Measurements from ENCODE around the gene SMCO2.

The SMCO2 gene

GRCh38 chr12:27456618-27457017 lies 10.1 kb downstream of the SMCO2 start:
- DNase-seq = no peak

- DNase-seq = no peak
Observed at GRCh38 chr12:27460471-27460978, 14.0 kb downstream of the SMCO2 start.

- DNase-seq = no peak
Observed at GRCh38 chr12:27462151-27462694, 15.7 kb downstream of the SMCO2 start.

GRCh38 chr12:27462851-27463250 lies 16.3 kb downstream of the SMCO2 start:
- no peak for DNase-seq

- DNase-seq = no peak
Observed at GRCh38 chr12:27463511-27464219, 17.1 kb downstream of the SMCO2 start.

DNA sequence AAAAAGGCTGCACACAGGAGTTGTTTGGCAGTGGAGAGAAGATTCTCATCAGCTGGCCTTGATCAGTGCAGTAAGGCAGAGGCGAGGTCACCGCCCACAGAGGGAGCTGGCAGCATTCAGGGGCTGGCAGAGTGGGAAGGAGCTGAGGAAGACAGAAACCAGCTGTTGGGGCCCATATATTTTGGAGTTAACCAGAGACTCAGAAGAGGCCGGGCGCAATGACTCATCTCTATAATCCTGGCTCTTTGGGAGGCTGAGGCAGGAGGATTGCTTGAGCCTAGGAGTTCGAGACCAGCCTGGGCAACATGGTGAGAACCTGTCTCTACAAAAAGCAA lies 17.7 kb downstream of the SMCO2 start:
- DNase-seq = no peak

GRCh38 chr12:27467641-27468040 lies 21.1 kb downstream of the SMCO2 start:
- DNase-seq = no peak

DNA sequence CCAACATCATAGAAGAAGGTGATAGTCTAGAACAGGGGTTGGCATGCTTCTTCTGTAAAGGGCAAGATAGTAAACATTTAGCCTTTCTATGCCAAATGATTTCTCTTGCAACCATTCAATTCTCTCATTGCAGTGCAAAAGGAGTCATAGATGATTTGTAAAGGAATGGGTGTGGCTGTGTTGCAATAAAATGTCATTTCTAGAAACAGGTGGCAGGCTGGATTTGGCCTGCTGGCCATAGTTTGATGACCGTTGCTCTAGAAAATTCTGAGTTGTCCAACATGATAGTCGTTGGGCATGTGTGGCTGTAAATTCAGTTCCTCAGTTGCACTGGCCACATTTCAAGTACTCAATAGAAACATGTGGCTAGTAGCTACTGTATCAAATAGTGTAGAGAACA lies 21.7 kb downstream of the SMCO2 start:
- DNase-seq = no peak

GRCh38 chr12:27469176-27469736 lies 22.7 kb downstream of the SMCO2 start:
- DNase-seq = no peak

GRCh38 chr12:27472604-27473003 lies 26.1 kb downstream of the SMCO2 start:
- no peak for DNase-seq

DNA sequence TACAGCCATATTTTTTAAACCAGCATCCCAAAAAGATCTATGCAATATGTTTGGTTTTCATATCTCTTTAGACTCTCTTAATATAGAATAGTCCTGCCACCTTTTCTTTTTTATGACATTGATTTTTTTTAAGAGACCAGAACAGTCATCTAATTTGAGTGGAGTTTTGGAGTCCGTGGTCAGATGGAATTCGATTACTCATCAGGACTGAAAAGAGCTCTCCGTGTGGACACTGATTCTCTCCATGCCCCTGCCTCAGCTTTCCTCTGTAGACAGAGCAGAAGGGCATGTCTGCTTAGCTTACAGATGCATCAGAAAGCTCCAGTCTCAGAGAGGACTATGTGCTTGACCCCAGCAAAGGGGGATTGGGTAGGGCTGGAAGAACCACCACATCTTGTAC lies 27.8 kb downstream of the SMCO2 start:
- no peak for DNase-seq

DNA sequence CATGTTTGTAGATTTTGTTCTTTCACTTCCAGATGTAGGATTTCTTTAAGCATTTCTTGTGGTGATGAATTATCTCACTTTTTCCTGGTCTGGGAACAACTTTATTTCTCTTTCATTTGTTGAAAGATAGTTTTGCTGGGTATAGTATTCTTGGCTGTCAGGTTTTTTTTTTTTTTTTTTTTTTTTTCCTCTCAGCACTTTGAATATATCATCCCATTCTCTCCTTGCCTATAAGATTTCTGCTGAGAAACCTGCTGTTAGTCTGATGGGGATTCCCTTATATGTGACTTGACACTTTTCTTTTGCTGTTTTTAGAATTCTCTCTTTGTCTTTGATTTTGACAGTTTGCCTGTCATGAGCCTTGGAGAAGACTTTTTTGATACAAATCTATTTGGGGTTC lies 30.5 kb downstream of the SMCO2 start:
- DNase-seq = no peak

DNA sequence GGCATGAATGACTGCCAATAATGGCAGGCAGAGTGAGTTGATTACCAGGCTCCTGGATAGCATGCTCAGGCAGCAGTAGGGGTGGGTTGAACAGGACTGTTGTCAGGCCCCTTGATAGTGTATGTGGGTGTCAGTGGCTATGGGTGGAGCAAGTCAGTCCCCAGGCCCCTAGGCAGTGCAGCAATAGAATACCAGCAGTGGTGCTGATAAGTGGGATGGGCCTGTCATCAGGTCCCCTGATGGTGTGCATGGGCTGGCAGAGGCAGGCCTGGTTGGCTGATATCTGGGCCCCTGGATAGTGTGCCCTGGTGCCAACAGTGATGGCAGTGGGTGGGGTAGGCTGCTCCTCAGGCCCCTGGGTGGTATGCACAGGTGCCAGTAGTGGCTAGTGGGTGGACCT lies 32.4 kb downstream of the SMCO2 start:
- no peak for DNase-seq

DNA sequence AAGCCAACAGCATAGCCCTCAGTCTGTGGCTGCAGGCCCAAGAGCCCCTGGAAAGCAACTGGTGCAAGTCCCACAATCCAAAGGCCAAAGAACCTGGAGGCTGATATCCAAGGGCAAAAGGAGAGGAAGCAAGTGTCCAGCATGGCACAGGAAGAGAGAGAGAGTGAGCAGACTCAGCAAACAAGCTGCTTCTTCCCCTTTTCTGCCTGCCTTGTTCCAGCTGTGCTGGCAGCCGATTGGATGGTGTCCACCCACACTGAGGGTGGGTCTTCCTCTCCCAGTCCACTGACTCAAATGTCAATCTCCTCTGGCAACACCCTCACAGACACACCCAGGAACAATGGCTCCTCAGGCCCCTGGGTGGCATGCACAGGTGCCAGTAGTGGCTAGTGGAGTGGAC lies 33.5 kb downstream of the SMCO2 start:
- no peak for DNase-seq

GRCh38 chr12:27486961-27487360 lies 40.4 kb downstream of the SMCO2 start:
- no peak for DNase-seq

DNA sequence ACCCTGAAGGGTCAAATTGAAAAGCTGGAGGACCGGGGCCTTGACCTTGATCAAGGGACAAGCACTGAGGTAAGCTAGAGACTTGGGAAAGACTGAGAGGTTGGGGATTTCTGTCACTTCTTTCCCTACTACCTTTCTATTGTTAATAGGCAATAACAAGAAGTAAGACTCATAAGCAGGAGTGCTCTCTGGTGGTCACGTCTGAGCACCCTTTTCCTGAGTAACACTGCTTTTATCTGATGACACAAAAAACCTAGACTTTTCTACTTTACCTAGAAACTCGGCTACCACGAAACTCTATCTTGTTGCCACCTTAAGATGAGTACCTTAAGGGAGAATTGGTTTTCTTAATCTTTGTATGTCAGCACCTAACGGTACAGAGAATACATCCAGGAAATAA lies 41.9 kb downstream of the SMCO2 start:
- no peak for DNase-seq

- no peak for DNase-seq
Observed at GRCh38 chr12:27491226-27491625, 44.7 kb downstream of the SMCO2 start.

DNA sequence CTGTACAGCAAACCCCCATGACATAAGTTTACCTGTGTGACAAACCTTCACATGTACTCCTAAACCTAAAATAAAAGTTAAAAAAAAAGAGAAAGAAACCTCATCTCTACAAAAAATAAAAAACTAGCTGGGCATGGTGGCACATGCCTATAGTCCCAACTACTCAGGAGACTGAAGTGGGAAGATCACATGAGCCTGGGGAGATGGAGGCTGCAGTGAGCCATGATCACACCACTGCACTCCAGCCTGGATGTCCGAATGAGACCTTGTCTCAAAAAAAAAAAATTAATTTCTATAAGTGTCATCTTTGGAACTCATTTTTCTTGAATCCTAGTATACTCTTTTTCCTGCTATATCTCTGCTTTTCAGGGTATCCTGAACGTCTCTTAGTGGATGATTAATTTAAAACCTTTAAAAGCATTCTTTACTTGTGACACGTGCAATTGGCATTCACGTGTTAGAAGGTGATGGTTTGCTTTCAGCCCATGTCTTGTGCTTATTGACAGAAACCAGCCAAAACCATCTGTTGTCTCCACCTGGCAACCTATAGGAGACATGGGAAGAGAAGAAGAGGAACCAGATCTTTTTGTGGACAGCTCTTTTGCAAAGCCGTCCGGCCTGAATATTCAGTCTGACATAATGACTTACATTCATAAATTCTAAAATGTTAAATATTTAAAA lies 46.9 kb downstream of the SMCO2 start:
- DNase-seq = no peak

- no peak for DNase-seq
Observed at GRCh38 chr12:27497446-27497845, 50.9 kb downstream of the SMCO2 start.

GRCh38 chr12:27498149-27498548 lies 51.6 kb downstream of the SMCO2 start:
- DNase-seq = no peak

DNA sequence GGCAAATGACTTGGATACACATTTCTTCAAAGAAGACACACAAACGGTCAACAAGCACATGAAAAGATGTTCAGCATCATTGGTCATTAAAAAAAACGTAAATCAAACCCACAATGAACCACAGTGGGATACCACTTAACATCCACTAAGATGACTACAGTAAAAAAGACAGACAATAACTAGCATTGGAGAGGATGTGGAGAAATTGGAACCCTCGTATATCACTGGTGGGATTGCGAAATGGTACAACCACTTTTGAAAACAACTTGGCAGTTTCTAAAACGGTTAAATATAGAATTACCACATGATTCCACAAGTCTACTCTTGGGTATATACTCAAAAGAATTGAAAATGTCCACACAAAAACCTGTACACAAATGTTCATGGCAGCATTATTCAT lies 52.2 kb downstream of the SMCO2 start:
- DNase-seq = no peak

DNA sequence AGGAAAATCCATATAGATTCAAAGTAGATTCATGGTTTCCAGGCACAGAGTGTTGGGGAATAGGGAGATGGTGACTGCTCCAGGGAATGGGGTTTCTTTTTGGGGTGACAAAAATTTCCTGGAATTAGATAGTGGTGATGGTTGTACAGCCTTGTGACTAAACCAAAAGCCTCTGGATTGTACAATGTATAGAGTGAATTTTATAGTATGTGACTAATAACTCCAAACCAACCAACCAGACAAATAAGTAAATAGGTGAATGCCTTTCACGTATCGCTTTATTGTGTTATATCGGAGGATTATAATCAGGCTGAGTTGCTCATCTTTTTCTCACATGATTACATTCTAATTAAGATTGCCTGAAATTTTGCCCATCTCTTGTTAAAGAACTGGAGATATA lies 52.8 kb downstream of the SMCO2 start:
- no peak for DNase-seq

- no peak for DNase-seq
Observed at GRCh38 chr12:27500546-27500945, 54.0 kb downstream of the SMCO2 start.

DNA sequence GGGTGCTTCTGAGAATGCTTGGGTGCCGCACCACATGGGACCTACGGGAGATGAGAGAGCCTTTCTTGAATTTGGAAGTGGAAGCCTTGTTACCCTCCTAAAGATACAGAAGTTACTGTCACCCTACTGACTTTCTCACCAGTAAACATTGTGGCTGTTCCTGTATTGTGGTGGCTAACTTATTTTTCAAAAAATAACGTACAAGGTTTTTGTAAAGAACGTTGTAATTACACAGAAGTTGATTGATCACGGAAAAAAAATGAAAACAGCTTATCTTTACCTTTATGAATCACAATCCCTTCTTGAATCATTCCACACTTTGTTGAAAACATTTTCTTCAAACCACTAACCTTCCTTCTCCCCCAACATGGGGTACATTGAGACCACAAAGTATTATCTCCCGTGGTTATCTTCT lies 55.5 kb downstream of the SMCO2 start:
- DNase-seq = no peak

Measured in 8988T (cell line).